Central memory CD8-positive, alpha-beta T cell (primary cell): ENCODE data around the gene TDRD12.
"Not testable (repeated sequence)": the region's sequence is repeated elsewhere in the genome, so short reads cannot be mapped to it uniquely, and the experiment has no call there.

ENCODE experiments used
- ATAC-seq: fragments of 150-1000 bp; cut with Tn5 transposase; replicated peaks from 2 replicates; pipeline ENCODE4 v1.10.0; 2022; ENCODE audit warnings: mild to moderate bottlenecking, moderate FRiP score, moderate number of reproducible peaks; ENCODE audit not compliant: poor library complexity, severe bottlenecking; ENCODE audit errors: extremely low read depth
- DNase-seq, 2 donors: peaks; one replicate each; pipeline ENCODE4 v3.0.0; 2021; ENCODE audit warnings: low spot score in 2 of 2
- H3K27ac Mint-ChIP-seq: one replicate; pipeline ENCODE4 v1.8.0; 2022; ENCODE audit warnings: low read depth, mild to moderate bottlenecking, moderate library complexity, mixed read lengths
- H3K27me3 Mint-ChIP-seq: one replicate; pipeline ENCODE4 v1.8.0; 2022; ENCODE audit warnings: mixed read lengths
- H3K36me3 Mint-ChIP-seq: one replicate; pipeline ENCODE4 v1.8.0; 2022; ENCODE audit warnings: mild to moderate bottlenecking, moderate library complexity, mixed read lengths; ENCODE audit not compliant: insufficient read depth
- H3K4me1 Mint-ChIP-seq: one replicate; pipeline ENCODE4 v1.8.0; 2022; ENCODE audit warnings: mixed read lengths
- H3K4me3 Mint-ChIP-seq: one replicate; pipeline ENCODE4 v1.8.0; 2022; ENCODE audit warnings: mild to moderate bottlenecking, moderate library complexity, mixed read lengths
- H3K9me3 Mint-ChIP-seq: one replicate; pipeline ENCODE4 v1.8.0; 2022; ENCODE audit warnings: mixed read lengths

TDRD12 gene

GRCh38 chr19:32819419-32820400 is 100.1 kb downstream of the TDRD12 start:
- ATAC-seq: no peak
- Mint-ChIP-seq H3K27ac (no peak overlapping the region), H3K4me3 (no peak overlapping the region)

GRCh38 chr19:32822916-32823746 is 103.6 kb downstream of the TDRD12 start:
- Mint-ChIP-seq H3K27ac (no peak overlapping the region), H3K36me3 (no peaks in the 10 kb centered on the region), H3K9me3 (no peaks in the 10 kb centered on the region), H3K27me3 (peaks cover 8% of the 10 kb centered on the region), H3K4me1 (peaks cover 14% of the 10 kb centered on the region), H3K4me3 (no peak overlapping the region)
- no peak for ATAC-seq
- no peak for DNase-seq

More at GRCh38 chr19:32819419-32820400, 100.1 kb downstream of the TDRD12 start:
- no peak for DNase-seq
- Mint-ChIP-seq H3K27me3 (peaks cover 8% of the 10 kb centered on the region), H3K9me3 (no peaks in the 10 kb centered on the region), H3K36me3 (no peaks in the 10 kb centered on the region), H3K4me1 (peaks cover 14% of the 10 kb centered on the region)

GRCh38 chr19:32823747-32824102 is 104.2 kb downstream of the TDRD12 start:
- H3K27ac Mint-ChIP-seq: no peak overlapping the region
- no peak overlapping the region for H3K4me3 Mint-ChIP-seq
- DNase-seq: no peak
- H3K36me3 Mint-ChIP-seq: no peaks in the 10 kb centered on the region
- H3K27me3 Mint-ChIP-seq: peaks cover 8% of the 10 kb centered on the region
- no peaks in the 10 kb centered on the region for H3K9me3 Mint-ChIP-seq
- no peak for ATAC-seq
- H3K4me1 Mint-ChIP-seq: peaks cover 14% of the 10 kb centered on the region

- Mint-ChIP-seq H3K9me3 (no peaks in the 10 kb centered on the region), H3K27me3 (peaks cover 8% of the 10 kb centered on the region), H3K27ac (no peak overlapping the region), H3K4me1 (peaks cover 14% of the 10 kb centered on the region), H3K4me3 (no peak overlapping the region), H3K36me3 (no peaks in the 10 kb centered on the region)
- no peak for ATAC-seq
- DNase-seq: no peak
These were observed 104.7 kb downstream of the TDRD12 start for GRCh38 chr19:32824191-32824751.

GRCh38 chr19:32824916-32825608 is 105.5 kb downstream of the TDRD12 start:
- peaks cover 2% of the 10 kb centered on the region for H3K27me3 Mint-ChIP-seq
- no peak overlapping the region for H3K4me3 Mint-ChIP-seq
- DNase-seq (no peak), ATAC-seq (no peak)
- H3K36me3 Mint-ChIP-seq: no peaks in the 10 kb centered on the region
- H3K27ac Mint-ChIP-seq: no peak overlapping the region
- H3K9me3 Mint-ChIP-seq: no peaks in the 10 kb centered on the region
- H3K4me1 Mint-ChIP-seq: peaks cover 6% of the 10 kb centered on the region

GRCh38 chr19:32828139-32828538 is 108.6 kb downstream of the TDRD12 start:
- no peak for ATAC-seq
- Mint-ChIP-seq H3K36me3 (no peaks in the 10 kb centered on the region), H3K4me1 (no peaks in the 10 kb centered on the region), H3K27me3 (no peaks in the 10 kb centered on the region), H3K9me3 (no peaks in the 10 kb centered on the region), H3K27ac (no peak overlapping the region), H3K4me3 (no peak overlapping the region)
- DNase-seq: no peak

- no peak for ATAC-seq
- H3K4me1 Mint-ChIP-seq: no peaks in the 10 kb centered on the region
- no peaks in the 10 kb centered on the region for H3K9me3 Mint-ChIP-seq
- no peak for DNase-seq
- no peak overlapping the region for H3K27ac Mint-ChIP-seq
- H3K27me3 Mint-ChIP-seq: no peaks in the 10 kb centered on the region
- H3K4me3 Mint-ChIP-seq: no peak overlapping the region
- no peaks in the 10 kb centered on the region for H3K36me3 Mint-ChIP-seq
These were observed 109.2 kb downstream of the TDRD12 start for GRCh38 chr19:32828643-32829344.

GRCh38 chr19:32829345-32829896 is 109.9 kb downstream of the TDRD12 start:
- H3K27me3 Mint-ChIP-seq: no peaks in the 10 kb centered on the region
- H3K9me3 Mint-ChIP-seq: no peaks in the 10 kb centered on the region
- no peaks in the 10 kb centered on the region for H3K4me1 Mint-ChIP-seq
- no peak overlapping the region for H3K27ac Mint-ChIP-seq
- no peak for ATAC-seq
- DNase-seq: no peak
- H3K36me3 Mint-ChIP-seq: no peaks in the 10 kb centered on the region
- H3K4me3 Mint-ChIP-seq: no peak overlapping the region

- no peak for DNase-seq
- Mint-ChIP-seq H3K4me3 (no peak overlapping the region), H3K27me3 (no peaks in the 10 kb centered on the region), H3K36me3 (no peaks in the 10 kb centered on the region), H3K4me1 (no peaks in the 10 kb centered on the region), H3K9me3 (no peaks in the 10 kb centered on the region), H3K27ac (no peak overlapping the region)
- no peak for ATAC-seq
These were observed 110.9 kb downstream of the TDRD12 start for GRCh38 chr19:32830231-32831014.

GRCh38 chr19:32831611-32832010 is 112.0 kb downstream of the TDRD12 start:
- no peaks in the 10 kb centered on the region for H3K27me3 Mint-ChIP-seq
- ATAC-seq (no peak), DNase-seq (no peak)
- H3K27ac Mint-ChIP-seq: no peak overlapping the region
- H3K4me3 Mint-ChIP-seq: no peak overlapping the region
- no peaks in the 10 kb centered on the region for H3K4me1 Mint-ChIP-seq
- no peaks in the 10 kb centered on the region for H3K9me3 Mint-ChIP-seq
- H3K36me3 Mint-ChIP-seq: no peaks in the 10 kb centered on the region

GRCh38 chr19:32832094-32832493 is 112.5 kb downstream of the TDRD12 start:
- ATAC-seq, H3K36me3 Mint-ChIP-seq, H3K4me3 Mint-ChIP-seq, H3K4me1 Mint-ChIP-seq, H3K27me3 Mint-ChIP-seq, H3K27ac Mint-ChIP-seq, DNase-seq, H3K9me3 Mint-ChIP-seq: not testable (repeated sequence)
